Measurements from ENCODE around the gene CFAP74. TPM values are rescaled to one million over a fixed set of nuclear protein-coding genes. Genes with fewer than 3 reads are reported as not detected.
A peak's percentile ranks its signal among the peaks of the same experiment; 100 is the strongest.

CFAP74 gene
- total and polyA plus RNA-seq, 9 of the 15 experiments (the other 6 are each of a cell fraction or from before 2014, with no cell fraction given) = 0.03 to 0.15 (median 0.05) TPM; not detected in 6

DNA sequence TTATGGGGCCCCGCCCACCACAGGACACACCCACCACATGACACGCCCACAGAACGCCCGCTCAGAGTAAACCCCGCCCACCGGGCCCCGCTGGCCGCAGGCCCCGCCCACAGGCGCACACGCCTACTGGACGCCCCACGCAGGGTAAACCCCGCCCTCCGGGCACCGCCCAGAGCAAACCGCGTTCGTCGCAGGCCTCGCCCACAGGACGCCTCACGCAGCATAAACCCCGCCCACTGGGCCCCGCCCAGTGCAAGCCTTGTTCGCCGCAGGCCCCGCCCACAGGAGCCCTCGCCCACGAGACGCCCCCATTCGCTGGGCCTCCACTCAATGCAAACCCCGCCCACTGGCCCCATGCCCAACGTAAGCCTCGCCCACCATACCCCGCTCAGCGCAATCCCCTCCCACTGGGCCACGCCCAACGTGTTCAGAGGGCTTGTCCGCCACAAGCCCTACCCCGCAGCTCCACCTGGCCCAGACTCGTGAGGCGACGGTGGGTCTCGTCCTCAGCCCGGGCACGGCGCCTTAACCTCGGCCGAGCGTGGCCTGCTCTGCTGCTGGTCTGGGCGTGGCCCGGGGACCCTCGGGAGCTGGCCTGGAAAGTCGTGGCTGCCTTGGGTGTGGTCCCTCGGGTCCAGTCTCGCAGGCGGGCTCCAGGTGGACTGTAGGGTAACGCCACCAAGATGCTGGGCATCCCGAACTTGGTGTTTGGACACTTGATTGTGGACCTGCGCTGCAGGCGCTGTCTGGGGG lies 84.1 kb downstream of the CFAP74 start (continued):
- TF ChIP-seq, protein P1, sequence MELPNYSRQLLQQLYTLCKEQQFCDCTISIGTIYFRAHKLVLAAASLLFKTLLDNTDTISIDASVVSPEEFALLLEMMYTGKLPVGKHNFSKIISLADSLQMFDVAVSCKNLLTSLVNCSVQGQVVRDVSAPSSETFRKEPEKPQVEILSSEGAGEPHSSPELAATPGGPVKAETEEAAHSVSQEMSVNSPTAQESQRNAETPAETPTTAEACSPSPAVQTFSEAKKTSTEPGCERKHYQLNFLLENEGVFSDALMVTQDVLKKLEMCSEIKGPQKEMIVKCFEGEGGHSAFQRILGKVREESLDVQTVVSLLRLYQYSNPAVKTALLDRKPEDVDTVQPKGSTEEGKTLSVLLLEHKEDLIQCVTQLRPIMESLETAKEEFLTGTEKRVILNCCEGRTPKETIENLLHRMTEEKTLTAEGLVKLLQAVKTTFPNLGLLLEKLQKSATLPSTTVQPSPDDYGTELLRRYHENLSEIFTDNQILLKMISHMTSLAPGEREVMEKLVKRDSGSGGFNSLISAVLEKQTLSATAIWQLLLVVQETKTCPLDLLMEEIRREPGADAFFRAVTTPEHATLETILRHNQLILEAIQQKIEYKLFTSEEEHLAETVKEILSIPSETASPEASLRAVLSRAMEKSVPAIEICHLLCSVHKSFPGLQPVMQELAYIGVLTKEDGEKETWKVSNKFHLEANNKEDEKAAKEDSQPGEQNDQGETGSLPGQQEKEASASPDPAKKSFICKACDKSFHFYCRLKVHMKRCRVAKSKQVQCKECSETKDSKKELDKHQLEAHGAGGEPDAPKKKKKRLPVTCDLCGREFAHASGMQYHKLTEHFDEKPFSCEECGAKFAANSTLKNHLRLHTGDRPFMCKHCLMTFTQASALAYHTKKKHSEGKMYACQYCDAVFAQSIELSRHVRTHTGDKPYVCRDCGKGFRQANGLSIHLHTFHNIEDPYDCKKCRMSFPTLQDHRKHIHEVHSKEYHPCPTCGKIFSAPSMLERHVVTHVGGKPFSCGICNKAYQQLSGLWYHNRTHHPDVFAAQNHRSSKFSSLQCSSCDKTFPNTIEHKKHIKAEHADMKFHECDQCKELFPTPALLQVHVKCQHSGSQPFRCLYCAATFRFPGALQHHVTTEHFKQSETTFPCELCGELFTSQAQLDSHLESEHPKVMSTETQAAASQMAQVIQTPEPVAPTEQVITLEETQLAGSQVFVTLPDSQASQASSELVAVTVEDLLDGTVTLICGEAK (IDR thresholded peaks at IDR 0.05) = no peak
- TF ChIP-seq, protein P1 (CRISPR knock-in tag; IDR thresholded peaks at IDR 0.05) = no peak
- TF ChIP-seq ZFPM2 (CRISPR knock-in tag; IDR thresholded peaks at IDR 0.05) (no peak), HMGN3 (IDR thresholded peaks at IDR 0.05; ENCODE audit: borderline replicate concordance, extremely low read depth, insufficient read length, low read depth, low read length) (peak; percentile 96), TEAD2 (tag; IDR thresholded peaks at IDR 0.05) (no peak), TAL1 (IDR thresholded peaks at IDR 0.05) (no peak), TCF7 (IDR thresholded peaks at IDR 0.05; ENCODE audit: borderline replicate concordance) (no peak), COPS2 (conservative IDR thresholded peaks at IDR 0.05) (no peak), ZNF408 (CRISPR knock-in tag; IDR thresholded peaks at IDR 0.05; ENCODE audit: low read depth) (no peak), LCOR (CRISPR knock-in tag; IDR thresholded peaks at IDR 0.05) (0 out of 2 replicates have a peak, but pooled peaks have one; percentile 48), CBFA2T3 (IDR thresholded peaks at IDR 0.05) (no peak)
